AG09319 (cell line): ENCODE data around the gene POU3F1.
A peak's percentile ranks its signal among the peaks of the same experiment; 100 is the strongest.

Source experiments
- DNase-seq: peaks from one replicate; pipeline ENCODE4 v3.0.0-alpha.2; 2010; ENCODE audit warnings: low read depth; ENCODE audit errors: extremely low read depth
- TF ChIP-seq, protein P1 (sequence below): IDR thresholded peaks from 2 replicates; pipeline ENCODE4 v1.5.1; 2011; ENCODE audit warnings: low read depth, mild to moderate bottlenecking, inconsistent platforms, low read length, moderate library complexity

The POU3F1 gene

DNA sequence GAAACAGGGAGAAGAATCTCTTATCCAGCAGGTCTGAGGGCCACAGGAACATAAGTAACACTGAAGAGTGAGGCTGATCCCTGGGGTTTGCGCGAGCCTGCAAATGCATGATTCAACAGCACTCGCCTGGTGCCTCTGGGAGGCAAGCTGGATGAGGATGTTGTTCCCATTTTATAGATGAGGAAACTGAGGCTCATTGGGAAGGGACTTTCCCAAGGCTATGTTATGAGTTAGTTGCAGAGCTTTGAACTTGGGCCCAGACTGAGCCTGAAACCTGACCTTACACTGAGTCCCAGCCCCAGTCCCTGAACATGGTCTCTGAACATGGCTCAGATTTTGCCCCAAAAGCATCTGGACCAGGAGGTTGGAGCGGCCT lies 27.7 kb upstream of the POU3F1 start:
- TF ChIP-seq, protein P1, sequence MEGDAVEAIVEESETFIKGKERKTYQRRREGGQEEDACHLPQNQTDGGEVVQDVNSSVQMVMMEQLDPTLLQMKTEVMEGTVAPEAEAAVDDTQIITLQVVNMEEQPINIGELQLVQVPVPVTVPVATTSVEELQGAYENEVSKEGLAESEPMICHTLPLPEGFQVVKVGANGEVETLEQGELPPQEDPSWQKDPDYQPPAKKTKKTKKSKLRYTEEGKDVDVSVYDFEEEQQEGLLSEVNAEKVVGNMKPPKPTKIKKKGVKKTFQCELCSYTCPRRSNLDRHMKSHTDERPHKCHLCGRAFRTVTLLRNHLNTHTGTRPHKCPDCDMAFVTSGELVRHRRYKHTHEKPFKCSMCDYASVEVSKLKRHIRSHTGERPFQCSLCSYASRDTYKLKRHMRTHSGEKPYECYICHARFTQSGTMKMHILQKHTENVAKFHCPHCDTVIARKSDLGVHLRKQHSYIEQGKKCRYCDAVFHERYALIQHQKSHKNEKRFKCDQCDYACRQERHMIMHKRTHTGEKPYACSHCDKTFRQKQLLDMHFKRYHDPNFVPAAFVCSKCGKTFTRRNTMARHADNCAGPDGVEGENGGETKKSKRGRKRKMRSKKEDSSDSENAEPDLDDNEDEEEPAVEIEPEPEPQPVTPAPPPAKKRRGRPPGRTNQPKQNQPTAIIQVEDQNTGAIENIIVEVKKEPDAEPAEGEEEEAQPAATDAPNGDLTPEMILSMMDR = no peak
- DNase-seq = no peak

DNA sequence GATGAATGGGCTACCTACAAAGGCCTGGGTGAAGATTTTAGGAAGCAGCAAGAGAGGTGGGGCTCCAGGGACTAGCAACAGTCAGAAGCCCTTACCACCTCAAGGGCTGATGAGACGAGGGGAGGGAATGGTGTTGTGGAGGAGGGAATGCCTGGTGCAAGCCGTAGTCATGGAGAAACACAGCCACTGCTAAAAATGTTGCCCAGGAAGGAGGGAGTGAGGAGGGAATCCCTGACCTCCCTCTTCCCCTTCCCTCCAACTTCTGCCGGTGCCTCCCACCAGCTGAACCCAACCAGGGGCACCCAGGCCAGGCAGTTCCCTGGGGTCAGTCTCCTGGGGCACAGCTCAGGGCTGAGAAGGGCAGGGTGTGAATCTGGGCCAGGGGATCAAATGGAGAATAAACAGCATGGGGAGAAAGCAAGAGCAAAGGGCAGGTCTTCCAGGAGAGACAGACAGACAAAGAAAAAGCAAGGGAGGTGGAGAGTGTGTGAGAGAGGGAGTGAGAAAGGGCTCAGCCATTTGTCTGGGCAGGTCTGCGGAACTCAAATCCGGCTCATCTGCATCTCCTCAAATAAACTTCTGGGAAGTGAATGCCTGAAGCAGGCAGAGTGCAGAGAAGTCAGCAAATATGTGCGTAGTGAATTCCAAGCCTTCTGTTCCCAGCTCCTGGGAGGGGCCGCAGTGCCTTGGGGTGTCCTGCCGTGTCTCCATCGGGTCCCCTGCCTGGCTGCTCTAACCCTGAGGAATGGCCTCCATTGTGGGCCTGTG lies 27.1 kb upstream of the POU3F1 start:
- DNase-seq = no peak
- TF ChIP-seq, protein P1 = no peak

DNA sequence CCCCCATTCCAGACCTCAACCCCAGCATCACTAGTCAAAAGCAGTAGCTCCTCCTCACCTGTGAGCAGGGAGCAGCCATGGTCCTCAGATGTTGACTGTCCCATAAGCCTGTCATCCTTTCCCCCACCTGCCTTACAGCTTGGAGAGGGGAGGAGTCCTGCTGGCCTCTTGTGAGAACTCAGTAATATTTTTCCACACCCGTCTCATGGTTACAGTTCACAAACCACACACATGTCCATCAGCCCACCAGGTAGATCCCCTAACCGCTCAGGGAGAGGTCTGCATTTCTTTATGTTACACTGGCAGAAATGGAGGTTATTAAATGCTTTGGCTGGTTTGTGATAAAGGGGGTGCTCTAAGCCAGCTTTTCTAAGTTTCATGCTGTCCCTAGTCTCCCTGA lies 26.3 kb upstream of the POU3F1 start:
- TF ChIP-seq, protein P1 = no peak
- DNase-seq = no peak

DNA sequence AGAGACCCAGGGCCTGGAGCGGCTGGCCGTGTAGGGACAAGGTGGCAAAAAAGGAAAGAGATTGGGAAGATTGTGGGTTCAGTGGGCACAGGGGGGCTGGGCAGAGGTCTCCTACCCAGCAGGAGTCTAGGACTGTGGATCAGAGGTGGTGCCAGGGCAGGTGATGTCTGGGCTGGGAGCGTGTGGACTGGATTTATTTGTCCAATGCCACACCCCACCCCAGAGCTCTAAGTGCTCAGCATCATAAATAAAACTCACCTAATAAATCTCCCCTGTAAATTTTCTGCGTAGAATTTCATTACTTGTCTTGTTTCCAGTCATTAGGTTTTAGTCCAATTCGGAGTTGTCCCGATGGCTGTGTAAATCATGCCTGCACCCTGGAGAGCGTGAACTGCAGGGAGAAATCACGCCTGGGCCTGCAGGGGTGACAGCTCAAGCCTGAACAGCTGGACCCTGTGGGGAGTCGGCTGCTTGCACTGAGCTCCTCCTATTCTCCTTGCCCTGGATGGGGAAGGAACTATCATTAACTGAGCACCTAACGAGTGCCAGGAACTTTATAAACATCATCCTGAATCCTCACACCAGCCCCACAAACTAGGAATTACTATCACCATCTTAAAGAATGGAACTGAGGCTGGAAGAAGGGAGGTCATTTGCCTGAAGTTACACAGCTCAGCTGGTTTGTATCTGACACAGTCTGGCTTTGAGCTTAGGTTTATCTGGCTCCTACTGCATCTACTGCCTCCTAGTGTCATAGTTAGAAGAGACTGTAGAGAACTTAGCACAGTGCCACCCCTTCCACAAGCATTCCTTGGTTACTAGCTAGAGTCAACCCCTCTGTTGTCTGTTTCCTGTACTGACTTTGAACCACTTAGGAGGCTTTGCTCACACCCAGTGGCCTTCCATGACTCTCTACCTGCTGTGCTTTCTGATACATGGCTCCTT lies 25.0 kb upstream of the POU3F1 start:
- no peak for DNase-seq

DNA sequence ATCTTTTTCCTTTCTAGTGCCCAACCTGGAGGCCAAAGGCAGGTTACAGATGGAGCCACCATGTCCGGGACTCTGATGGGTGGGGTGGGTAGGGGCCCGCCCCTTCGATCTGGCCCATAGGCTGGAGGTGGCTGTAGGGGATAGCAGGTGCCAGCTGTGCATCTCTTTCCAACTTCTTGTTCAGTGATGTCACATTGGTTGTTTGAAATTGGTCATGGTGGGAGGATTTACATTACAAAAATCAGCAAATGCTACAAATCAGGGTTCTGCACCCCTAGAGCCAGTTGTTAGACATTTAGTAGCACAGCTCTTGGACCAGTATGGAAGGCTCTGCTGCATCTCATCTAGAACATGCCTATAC lies 22.4 kb upstream of the POU3F1 start:
- TF ChIP-seq, protein P1 = no peak
- DNase-seq = no peak

More for the DNA sequence above, 25.0 kb upstream of the POU3F1 start:
- TF ChIP-seq, protein P1 = peak; percentile 30

DNA sequence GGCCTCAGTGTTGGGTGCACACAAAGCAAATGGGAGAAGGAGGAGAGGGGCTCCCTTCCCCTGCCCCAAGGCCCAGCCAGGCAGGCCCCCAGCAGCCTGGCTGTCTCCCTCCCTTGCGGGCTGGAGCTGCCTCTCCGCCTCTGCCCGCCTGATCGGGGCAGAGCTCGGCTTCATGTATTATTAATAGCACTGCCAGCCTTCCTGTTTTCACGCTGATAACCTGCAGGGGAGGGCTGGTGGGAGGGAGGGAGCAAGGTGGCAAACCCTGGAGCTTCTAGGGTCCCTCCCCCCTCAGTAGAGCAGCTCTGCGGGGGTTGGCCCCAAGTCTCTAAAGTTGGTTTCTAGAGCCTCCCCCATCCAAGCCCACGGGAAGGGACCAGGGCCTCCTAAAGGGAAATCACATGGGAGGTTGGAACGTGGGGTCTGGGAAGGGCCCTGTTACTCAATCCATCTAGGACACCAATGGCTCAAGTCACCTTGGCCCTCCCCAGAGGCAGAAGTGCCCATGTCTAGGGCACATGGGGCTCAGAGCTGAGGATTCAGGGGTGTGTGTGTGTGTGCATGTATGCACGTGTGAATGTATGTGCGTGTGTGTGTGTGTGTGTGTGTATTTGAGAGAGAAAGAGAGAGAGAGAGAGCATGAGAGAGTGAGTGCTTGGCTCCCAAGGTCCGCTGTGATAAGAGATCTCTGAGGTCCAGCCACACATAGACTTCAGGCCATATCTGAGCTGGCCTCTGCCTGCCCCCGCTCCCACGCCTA lies 21.8 kb upstream of the POU3F1 start:
- no peak for DNase-seq
- TF ChIP-seq, protein P1 = no peak
